MCF 10A (cell line): Measurements from ENCODE around the gene CMTM8. TPM values are rescaled to one million over a fixed set of nuclear protein-coding genes. Genes with fewer than 3 reads are reported as not detected.
A peak's percentile ranks its signal among the peaks of the same experiment; 100 is the strongest.

Experiments
- BruUV-seq: library from RNA; stranded (reverse); fragments of 400-500 nt; replicated peaks from 2 replicates; lab custom pipeline; 2021; lab: Mats Ljungman, UMichigan
- CTCF ChIA-PET: fragments of 300-600 bp; sonication (Branson Sonifier 250); formaldehyde crosslinking; extraction: SDS; loops from one replicate; lab custom pipeline; 2021; ENCODE audit warnings: antibody characterized with exemption, inconsistent platforms; lab: Yijun Ruan, JAX
- POLR2A ChIA-PET: fragments of 300-600, 350-650 bp; sonication (Branson Sonifier 250); formaldehyde crosslinking; extraction: SDS; loops from one replicate; lab custom pipeline; 2020; ENCODE audit warnings: antibody characterized with exemption, inconsistent platforms; lab: Yijun Ruan, JAX
- DNase-seq: peaks from one replicate; pipeline ENCODE4 v3.0.0-alpha.2; 2018; ENCODE audit not compliant: unreplicated experiment
- H3K27ac Mint-ChIP-seq: one replicate; pipeline ENCODE4 v1.8.0; 2022; ENCODE audit warnings: mild to moderate bottlenecking, low read depth, mixed read lengths; ENCODE audit not compliant: unreplicated experiment
- H3K27me3 Mint-ChIP-seq: one replicate; pipeline ENCODE4 v1.8.0; 2022; ENCODE audit warnings: mixed read lengths; ENCODE audit not compliant: insufficient read depth, unreplicated experiment
- H3K36me3 Mint-ChIP-seq: one replicate; pipeline ENCODE4 v1.8.0; 2022; ENCODE audit warnings: mild to moderate bottlenecking, moderate library complexity, mixed read lengths; ENCODE audit not compliant: insufficient read depth, unreplicated experiment
- H3K4me1 Mint-ChIP-seq: one replicate; pipeline ENCODE4 v1.8.0; 2022; ENCODE audit warnings: mixed read lengths; ENCODE audit not compliant: insufficient read depth, unreplicated experiment
- H3K4me3 Mint-ChIP-seq: one replicate; pipeline ENCODE4 v1.8.0; 2022; ENCODE audit warnings: mild to moderate bottlenecking, moderate library complexity, mixed read lengths; ENCODE audit not compliant: unreplicated experiment
- H3K9me3 Mint-ChIP-seq: one replicate; pipeline ENCODE4 v1.8.0; 2022; ENCODE audit warnings: mixed read lengths; ENCODE audit not compliant: unreplicated experiment
- intact Hi-C: fragments of 100-400 bp; cut with micrococcal nuclease; formaldehyde crosslinking; loops from 2 replicates; pipeline ENCODE4 v1.14.1; 2022
- total RNA-seq: library from RNA; stranded (reverse); gene quantifications from 2 replicates; pipeline ENCODE4 v1.2.3, GENCODE V29; 2022
- TF ChIP-seq, protein P1 (sequence below): fragments of 200-600 bp; IDR thresholded peaks from one replicate; pipeline ENCODE4 v1.8.0; 2022; ENCODE audit warnings: antibody characterized with exemption, mild to moderate bottlenecking; ENCODE audit not compliant: unreplicated experiment

The CMTM8 gene
- total RNA-seq, 1 experiment from 2014 or later, result 3.8 TPM

GRCh38 chr3:32200490-32200889 is 38.0 kb upstream of the CMTM8 start:
- peaks cover 6% of the 10 kb centered on the region for H3K4me1 Mint-ChIP-seq
- DNase-seq, result peak; percentile 14
- H3K27ac Mint-ChIP-seq, result no peak overlapping the region
- H3K36me3 Mint-ChIP-seq, result no peaks in the 10 kb centered on the region
- no peak overlapping the region for H3K4me3 Mint-ChIP-seq
- CTCF ChIA-PET, result interaction anchor here (0.5 to 0.7 kb wide), 3 partner anchors 10 to 271 kb away, joined by 3 to 4 read pairs (median 3); no protein-coding TSS in a partner anchor
- no TSS peak for BruUV-seq
- intact Hi-C loops, result no loop called here
- H3K9me3 Mint-ChIP-seq, result no peaks in the 10 kb centered on the region
- TF ChIP-seq, protein P1, sequence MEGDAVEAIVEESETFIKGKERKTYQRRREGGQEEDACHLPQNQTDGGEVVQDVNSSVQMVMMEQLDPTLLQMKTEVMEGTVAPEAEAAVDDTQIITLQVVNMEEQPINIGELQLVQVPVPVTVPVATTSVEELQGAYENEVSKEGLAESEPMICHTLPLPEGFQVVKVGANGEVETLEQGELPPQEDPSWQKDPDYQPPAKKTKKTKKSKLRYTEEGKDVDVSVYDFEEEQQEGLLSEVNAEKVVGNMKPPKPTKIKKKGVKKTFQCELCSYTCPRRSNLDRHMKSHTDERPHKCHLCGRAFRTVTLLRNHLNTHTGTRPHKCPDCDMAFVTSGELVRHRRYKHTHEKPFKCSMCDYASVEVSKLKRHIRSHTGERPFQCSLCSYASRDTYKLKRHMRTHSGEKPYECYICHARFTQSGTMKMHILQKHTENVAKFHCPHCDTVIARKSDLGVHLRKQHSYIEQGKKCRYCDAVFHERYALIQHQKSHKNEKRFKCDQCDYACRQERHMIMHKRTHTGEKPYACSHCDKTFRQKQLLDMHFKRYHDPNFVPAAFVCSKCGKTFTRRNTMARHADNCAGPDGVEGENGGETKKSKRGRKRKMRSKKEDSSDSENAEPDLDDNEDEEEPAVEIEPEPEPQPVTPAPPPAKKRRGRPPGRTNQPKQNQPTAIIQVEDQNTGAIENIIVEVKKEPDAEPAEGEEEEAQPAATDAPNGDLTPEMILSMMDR, result no peak
- H3K27me3 Mint-ChIP-seq, result peaks cover 20% of the 10 kb centered on the region
- POLR2A ChIA-PET, result interaction anchor here (0.7 to 1.2 kb wide), 2 partner anchors 12 to 63 kb away, joined by 3 read pairs; no protein-coding TSS in a partner anchor

GRCh38 chr3:32200992-32201758 is 37.3 kb upstream of the CMTM8 start:
- Mint-ChIP-seq H3K4me3 (no peak overlapping the region), H3K9me3 (no peaks in the 10 kb centered on the region), H3K36me3 (no peaks in the 10 kb centered on the region), H3K27ac (no peak overlapping the region), H3K27me3 (peaks cover 27% of the 10 kb centered on the region), H3K4me1 (peaks cover 6% of the 10 kb centered on the region)
- DNase-seq, result no peak
- POLR2A ChIA-PET, result interaction anchor here (0.7 to 1.2 kb wide), 2 partner anchors 13 to 64 kb away, joined by 3 read pairs; no protein-coding TSS in a partner anchor
- intact Hi-C loops, result no loop called here
- no TSS peak for BruUV-seq
- TF ChIP-seq, protein P1, result no peak
- CTCF ChIA-PET, result interaction anchor here (0.6 to 0.7 kb wide), 3 partner anchors 9 to 271 kb away, joined by 3 to 4 read pairs (median 3); no protein-coding TSS in a partner anchor

GRCh38 chr3:32202496-32202895 is 36.0 kb upstream of the CMTM8 start:
- no peak overlapping the region for H3K4me3 Mint-ChIP-seq
- H3K27ac Mint-ChIP-seq, result no peak overlapping the region
- no TSS peak for BruUV-seq
- no peaks in the 10 kb centered on the region for H3K9me3 Mint-ChIP-seq
- CTCF ChIA-PET, result no interaction called here
- H3K36me3 Mint-ChIP-seq, result no peaks in the 10 kb centered on the region
- TF ChIP-seq, protein P1, result no peak
- POLR2A ChIA-PET, result no interaction called here
- intact Hi-C loops, result no loop called here
- no peak for DNase-seq
- H3K27me3 Mint-ChIP-seq, result peaks cover 28% of the 10 kb centered on the region
- peaks cover 6% of the 10 kb centered on the region for H3K4me1 Mint-ChIP-seq

GRCh38 chr3:32203854-32204253 is 34.6 kb upstream of the CMTM8 start:
- H3K27me3 Mint-ChIP-seq, result peaks cover 26% of the 10 kb centered on the region
- BruUV-seq, result no TSS peak
- ChIA-PET POLR2A (interaction anchor here (0.6 kb wide), 1 partner anchor 578 kb away, joined by 3 read pairs; no protein-coding TSS in a partner anchor), CTCF (interaction anchor here (0.5 to 1.0 kb wide), 2 partner anchors 21 to 1236 kb away, joined by 3 read pairs; no protein-coding TSS in a partner anchor)
- no peaks in the 10 kb centered on the region for H3K36me3 Mint-ChIP-seq
- H3K4me3 Mint-ChIP-seq, result no peak overlapping the region
- H3K27ac Mint-ChIP-seq, result no peak overlapping the region
- no peaks in the 10 kb centered on the region for H3K9me3 Mint-ChIP-seq
- H3K4me1 Mint-ChIP-seq, result peaks cover 6% of the 10 kb centered on the region
- peak; percentile 24 for DNase-seq
- intact Hi-C loops, result no loop called here
- TF ChIP-seq, protein P1, result no peak
